HCT116 (cell line): ENCODE results near the gene ASB11.

Experiments
- CEBPB ChIP-seq: IDR thresholded peaks from 2 replicates; pipeline ENCODE4 v1.6.1; 2012; ENCODE audit warnings: low read depth
- EZH2 ChIP-seq: fragments of 200-600 bp; sonication (generic); IDR thresholded peaks from 2 replicates; pipeline ENCODE4 v1.6.1; 2017; ENCODE audit warnings: antibody characterized with exemption, mixed run types
- EZH2phosphoT487 ChIP-seq: fragments of 200-600 bp; IDR thresholded peaks from 2 replicates; pipeline ENCODE4 v1.6.1; 2018; ENCODE audit warnings: antibody characterized with exemption, borderline replicate concordance
- POLR2A ChIP-seq: IDR thresholded peaks from 2 replicates; pipeline ENCODE4 v1.7.0; 2011; ENCODE audit warnings: borderline replicate concordance; ENCODE audit not compliant: insufficient read depth, insufficient read length; ENCODE audit errors: extremely low read depth
- RAD21 ChIP-seq: IDR thresholded peaks from 2 replicates; pipeline ENCODE4 v1.6.1; 2012; ENCODE audit warnings: low read depth, mild to moderate bottlenecking
- TCF7L2 ChIP-seq: IDR thresholded peaks from 2 replicates; pipeline ENCODE4 v1.7.0; 2011; ENCODE audit warnings: borderline replicate concordance, inconsistent platforms; ENCODE audit not compliant: insufficient read depth, insufficient read length; ENCODE audit errors: extremely low read depth
- TF ChIP-seq, protein P1 (sequence below), 3 experiments: fragments of 200-600 bp in 1 of 3; sonication (generic) in 1 of 3; IDR thresholded peaks in 2 of 3; conservative IDR thresholded peaks in 1 of 3; 2 replicates each; pipeline ENCODE4 v1.5.1; 2012 to 2017; ENCODE audit warnings: low read depth in 2 of 3, low read length in 2 of 3, antibody characterized with exemption in 1 of 3, borderline replicate concordance in 1 of 3, control low read depth in 1 of 3, mild to moderate bottlenecking in 1 of 3, mixed read lengths in 1 of 3, mixed run types in 1 of 3, moderate library complexity in 1 of 3; ENCODE audit not compliant: insufficient read depth in 1 of 3
- TF ChIP-seq, protein P2 (sequence below): IDR thresholded peaks from 2 replicates; pipeline ENCODE4 v1.6.1; 2012; ENCODE audit warnings: low read depth
- TF ChIP-seq, protein P3 (sequence below): IDR thresholded peaks from 2 replicates; pipeline ENCODE4 v1.6.1; 2012

DNA sequence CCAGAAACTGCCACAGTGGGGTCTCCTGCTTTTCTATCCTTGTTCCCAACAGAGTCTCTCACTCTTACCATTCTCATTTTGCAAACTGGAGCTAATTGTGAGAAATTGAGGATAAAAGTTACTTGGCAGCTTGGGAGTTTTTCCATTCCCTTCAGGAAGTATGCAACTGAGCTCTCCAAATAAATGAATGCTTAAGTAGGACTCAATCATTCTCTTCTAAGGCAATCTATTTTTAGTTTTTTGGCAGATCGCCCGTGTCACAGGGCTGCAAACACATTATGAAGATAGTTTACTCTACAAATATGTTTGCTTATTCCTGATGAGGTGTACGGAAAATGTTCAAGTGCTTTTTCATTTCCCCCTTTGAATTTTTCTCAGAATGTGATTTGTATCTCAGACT lies 5.3 kb downstream of the ASB11 start:
- no peak for TF ChIP-seq POLR2A
- TF ChIP-seq, protein P1, sequence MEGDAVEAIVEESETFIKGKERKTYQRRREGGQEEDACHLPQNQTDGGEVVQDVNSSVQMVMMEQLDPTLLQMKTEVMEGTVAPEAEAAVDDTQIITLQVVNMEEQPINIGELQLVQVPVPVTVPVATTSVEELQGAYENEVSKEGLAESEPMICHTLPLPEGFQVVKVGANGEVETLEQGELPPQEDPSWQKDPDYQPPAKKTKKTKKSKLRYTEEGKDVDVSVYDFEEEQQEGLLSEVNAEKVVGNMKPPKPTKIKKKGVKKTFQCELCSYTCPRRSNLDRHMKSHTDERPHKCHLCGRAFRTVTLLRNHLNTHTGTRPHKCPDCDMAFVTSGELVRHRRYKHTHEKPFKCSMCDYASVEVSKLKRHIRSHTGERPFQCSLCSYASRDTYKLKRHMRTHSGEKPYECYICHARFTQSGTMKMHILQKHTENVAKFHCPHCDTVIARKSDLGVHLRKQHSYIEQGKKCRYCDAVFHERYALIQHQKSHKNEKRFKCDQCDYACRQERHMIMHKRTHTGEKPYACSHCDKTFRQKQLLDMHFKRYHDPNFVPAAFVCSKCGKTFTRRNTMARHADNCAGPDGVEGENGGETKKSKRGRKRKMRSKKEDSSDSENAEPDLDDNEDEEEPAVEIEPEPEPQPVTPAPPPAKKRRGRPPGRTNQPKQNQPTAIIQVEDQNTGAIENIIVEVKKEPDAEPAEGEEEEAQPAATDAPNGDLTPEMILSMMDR (IDR thresholded peaks at IDR 0.05 in 2 of 3, conservative IDR thresholded peaks at IDR 0.05 in 1 of 3; ENCODE audit: borderline replicate concordance in 1 of 3, insufficient read depth in 1 of 3, low read depth in 2 of 3, low read length in 2 of 3) = no peak
- no peak for TF ChIP-seq EZH2
- TF ChIP-seq EZH2phosphoT487 = no peak
- TF ChIP-seq RAD21 = no peak
- no peak for TF ChIP-seq CEBPB
- TF ChIP-seq TCF7L2 = no peak
- TF ChIP-seq, protein P2, sequence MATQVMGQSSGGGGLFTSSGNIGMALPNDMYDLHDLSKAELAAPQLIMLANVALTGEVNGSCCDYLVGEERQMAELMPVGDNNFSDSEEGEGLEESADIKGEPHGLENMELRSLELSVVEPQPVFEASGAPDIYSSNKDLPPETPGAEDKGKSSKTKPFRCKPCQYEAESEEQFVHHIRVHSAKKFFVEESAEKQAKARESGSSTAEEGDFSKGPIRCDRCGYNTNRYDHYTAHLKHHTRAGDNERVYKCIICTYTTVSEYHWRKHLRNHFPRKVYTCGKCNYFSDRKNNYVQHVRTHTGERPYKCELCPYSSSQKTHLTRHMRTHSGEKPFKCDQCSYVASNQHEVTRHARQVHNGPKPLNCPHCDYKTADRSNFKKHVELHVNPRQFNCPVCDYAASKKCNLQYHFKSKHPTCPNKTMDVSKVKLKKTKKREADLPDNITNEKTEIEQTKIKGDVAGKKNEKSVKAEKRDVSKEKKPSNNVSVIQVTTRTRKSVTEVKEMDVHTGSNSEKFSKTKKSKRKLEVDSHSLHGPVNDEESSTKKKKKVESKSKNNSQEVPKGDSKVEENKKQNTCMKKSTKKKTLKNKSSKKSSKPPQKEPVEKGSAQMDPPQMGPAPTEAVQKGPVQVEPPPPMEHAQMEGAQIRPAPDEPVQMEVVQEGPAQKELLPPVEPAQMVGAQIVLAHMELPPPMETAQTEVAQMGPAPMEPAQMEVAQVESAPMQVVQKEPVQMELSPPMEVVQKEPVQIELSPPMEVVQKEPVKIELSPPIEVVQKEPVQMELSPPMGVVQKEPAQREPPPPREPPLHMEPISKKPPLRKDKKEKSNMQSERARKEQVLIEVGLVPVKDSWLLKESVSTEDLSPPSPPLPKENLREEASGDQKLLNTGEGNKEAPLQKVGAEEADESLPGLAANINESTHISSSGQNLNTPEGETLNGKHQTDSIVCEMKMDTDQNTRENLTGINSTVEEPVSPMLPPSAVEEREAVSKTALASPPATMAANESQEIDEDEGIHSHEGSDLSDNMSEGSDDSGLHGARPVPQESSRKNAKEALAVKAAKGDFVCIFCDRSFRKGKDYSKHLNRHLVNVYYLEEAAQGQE = no peak
- TF ChIP-seq, protein P3, sequence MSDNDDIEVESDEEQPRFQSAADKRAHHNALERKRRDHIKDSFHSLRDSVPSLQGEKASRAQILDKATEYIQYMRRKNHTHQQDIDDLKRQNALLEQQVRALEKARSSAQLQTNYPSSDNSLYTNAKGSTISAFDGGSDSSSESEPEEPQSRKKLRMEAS = no peak
